ENCODE results near the gene FDPS. TPM values are rescaled to one million over a fixed set of nuclear protein-coding genes. Genes with fewer than 3 reads are reported as not detected.
"Not testable (repeated sequence)": the region's sequence is repeated elsewhere in the genome, so short reads cannot be mapped to it uniquely, and the experiment has no call there.

FDPS gene
- total and polyA plus RNA-seq, 9 donors: 50.7 to 423 (median 80.8) TPM

DNA sequence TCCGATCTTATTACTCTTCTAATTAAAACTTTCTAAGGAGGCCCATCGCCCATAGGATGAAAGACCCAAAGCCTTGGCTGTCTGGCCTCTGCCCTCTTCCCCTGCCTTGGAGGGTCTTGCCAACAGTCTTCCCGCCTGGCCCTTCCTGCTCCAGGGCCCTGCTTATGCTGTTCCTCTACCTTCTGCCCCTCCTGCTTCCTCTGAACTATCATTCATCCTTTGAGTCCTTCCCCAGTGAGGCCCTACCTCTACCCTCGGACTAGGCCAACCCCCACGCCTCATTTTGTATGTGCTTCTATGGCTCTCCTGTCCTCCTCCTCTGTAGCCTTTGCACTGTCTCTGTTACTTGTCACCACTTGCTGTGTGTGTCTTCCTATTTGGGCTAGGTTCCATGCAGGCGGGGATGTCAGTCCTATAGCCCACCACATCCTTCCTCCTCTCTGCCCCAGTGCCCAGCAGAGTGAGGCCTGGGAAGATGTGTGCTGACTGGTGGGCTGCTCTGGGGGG lies 17.4 kb downstream of the FDPS start:
- TF ChIP-seq, protein P1, sequence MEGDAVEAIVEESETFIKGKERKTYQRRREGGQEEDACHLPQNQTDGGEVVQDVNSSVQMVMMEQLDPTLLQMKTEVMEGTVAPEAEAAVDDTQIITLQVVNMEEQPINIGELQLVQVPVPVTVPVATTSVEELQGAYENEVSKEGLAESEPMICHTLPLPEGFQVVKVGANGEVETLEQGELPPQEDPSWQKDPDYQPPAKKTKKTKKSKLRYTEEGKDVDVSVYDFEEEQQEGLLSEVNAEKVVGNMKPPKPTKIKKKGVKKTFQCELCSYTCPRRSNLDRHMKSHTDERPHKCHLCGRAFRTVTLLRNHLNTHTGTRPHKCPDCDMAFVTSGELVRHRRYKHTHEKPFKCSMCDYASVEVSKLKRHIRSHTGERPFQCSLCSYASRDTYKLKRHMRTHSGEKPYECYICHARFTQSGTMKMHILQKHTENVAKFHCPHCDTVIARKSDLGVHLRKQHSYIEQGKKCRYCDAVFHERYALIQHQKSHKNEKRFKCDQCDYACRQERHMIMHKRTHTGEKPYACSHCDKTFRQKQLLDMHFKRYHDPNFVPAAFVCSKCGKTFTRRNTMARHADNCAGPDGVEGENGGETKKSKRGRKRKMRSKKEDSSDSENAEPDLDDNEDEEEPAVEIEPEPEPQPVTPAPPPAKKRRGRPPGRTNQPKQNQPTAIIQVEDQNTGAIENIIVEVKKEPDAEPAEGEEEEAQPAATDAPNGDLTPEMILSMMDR (IDR thresholded peaks at IDR 0.05): no peak
- TF ChIP-seq POLR2A (IDR thresholded peaks at IDR 0.05): no peak
- TF ChIP-seq EP300 (IDR thresholded peaks at IDR 0.05): no peak
- H3K4me3 ChIP-seq: no peak overlapping the region
- no peak for DNase-seq
- no peaks in the 10 kb centered on the region for H3K9me3 ChIP-seq
- no peaks in the 10 kb centered on the region for H3K36me3 ChIP-seq
- WGBS, 3 donors: 85 to 91% (median 89%) methylated on average over 6 of the region's 6 CpGs
- no peak overlapping the region for H3K27ac ChIP-seq
- H3K4me1 ChIP-seq (ENCODE audit: insufficient read depth): peaks cover 7% of the 10 kb centered on the region
- intact Hi-C loops (cut with DNase I): loop anchor here in 3 of 4 donors (10.0 kb wide), 3 partner anchors 71 to 151 kb away; partner anchors contain the start of genes ENTREP3 (in 1 of the 3), KRTCAP2 (in 1 of the 3), MTX1 (in 1 of the 3) and THBS3 (in 1 of the 3)
- H3K27me3 ChIP-seq: no peaks in the 10 kb centered on the region

DNA sequence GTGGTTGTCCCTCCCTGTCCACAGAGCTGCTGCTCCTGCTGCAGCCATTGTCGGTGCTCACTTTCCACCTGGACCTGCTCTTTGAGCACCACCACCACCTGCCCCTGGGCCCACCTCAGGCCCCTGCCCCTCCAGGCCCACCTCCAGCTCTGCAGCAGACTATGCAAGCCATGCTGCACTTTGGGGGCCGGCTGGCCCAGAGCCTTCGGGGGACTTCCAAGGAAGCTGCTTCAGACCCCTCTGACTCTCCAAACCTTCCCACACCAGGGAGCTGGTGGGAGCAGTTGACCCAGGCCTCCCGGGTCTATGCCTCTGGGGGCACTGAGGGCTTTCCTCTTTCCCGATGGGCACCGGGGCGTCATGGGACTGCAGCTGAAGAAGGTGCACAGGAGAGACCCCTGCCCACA lies 18.0 kb downstream of the FDPS start:
- H3K9me3 ChIP-seq: no peaks in the 10 kb centered on the region
- no peak overlapping the region for H3K4me3 ChIP-seq
- 81 to 85% (median 81%) methylated on average over 7 of the region's 7 CpGs for WGBS, 3 donors
- intact Hi-C loops (cut with DNase I): loop anchor here in 3 of 4 donors (10.0 kb wide), 3 partner anchors 72 to 152 kb away; partner anchors contain the start of genes ENTREP3 (in 1 of the 3), KRTCAP2 (in 1 of the 3), MTX1 (in 1 of the 3) and THBS3 (in 1 of the 3)
- no peaks in the 10 kb centered on the region for H3K36me3 ChIP-seq
- DNase-seq: peak in 1 of 5 donors; percentile 30
- no peaks in the 10 kb centered on the region for H3K27me3 ChIP-seq
- TF ChIP-seq POLR2A (IDR thresholded peaks at IDR 0.05): no peak
- TF ChIP-seq EP300 (IDR thresholded peaks at IDR 0.05): no peak
- TF ChIP-seq, protein P1 (IDR thresholded peaks at IDR 0.05): no peak
- no peak overlapping the region for H3K27ac ChIP-seq
- peaks cover 4% of the 10 kb centered on the region for H3K4me1 ChIP-seq (ENCODE audit: insufficient read depth)

DNA sequence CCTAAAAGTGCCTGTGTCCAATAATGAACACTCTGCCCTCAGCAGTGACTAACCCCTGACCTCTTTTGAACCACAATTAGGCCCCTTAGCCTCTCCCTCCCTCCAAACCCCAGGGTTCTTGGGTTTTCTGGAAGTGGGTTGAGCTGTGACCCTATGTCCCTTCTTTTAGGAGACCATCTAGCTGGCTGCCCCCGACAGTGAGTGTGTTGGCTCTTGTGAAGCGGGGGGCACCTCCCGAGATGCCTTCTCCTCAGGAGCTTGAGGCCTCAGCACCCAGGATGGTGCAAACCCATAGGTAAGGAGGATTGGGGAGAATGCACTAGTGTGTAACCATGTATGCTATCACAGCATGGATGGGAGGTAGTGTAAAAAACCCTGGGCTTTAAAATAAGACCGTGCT lies 19.3 kb downstream of the FDPS start:
- TF ChIP-seq EP300 (IDR thresholded peaks at IDR 0.05): no peak
- TF ChIP-seq, protein P1 (IDR thresholded peaks at IDR 0.05): no peak
- no peak for TF ChIP-seq POLR2A (IDR thresholded peaks at IDR 0.05)
- DNase-seq: no peak
- intact Hi-C loops (cut with DNase I): loop anchor here in 3 of 4 donors (10.0 kb wide), 3 partner anchors 73 to 153 kb away; partner anchors contain the start of genes ENTREP3 (in 1 of the 3), KRTCAP2 (in 1 of the 3), MTX1 (in 1 of the 3) and THBS3 (in 1 of the 3)
- no peaks in the 10 kb centered on the region for H3K36me3 ChIP-seq
- 80 to 95% (median 84%) methylated on average over 4 of the region's 4 CpGs for WGBS, 3 donors
- no peak overlapping the region for H3K4me3 ChIP-seq
- no peak overlapping the region for H3K27ac ChIP-seq
- H3K9me3 ChIP-seq: no peaks in the 10 kb centered on the region
- H3K27me3 ChIP-seq: no peaks in the 10 kb centered on the region
- peaks cover 3% of the 10 kb centered on the region for H3K4me1 ChIP-seq (ENCODE audit: insufficient read depth)

DNA sequence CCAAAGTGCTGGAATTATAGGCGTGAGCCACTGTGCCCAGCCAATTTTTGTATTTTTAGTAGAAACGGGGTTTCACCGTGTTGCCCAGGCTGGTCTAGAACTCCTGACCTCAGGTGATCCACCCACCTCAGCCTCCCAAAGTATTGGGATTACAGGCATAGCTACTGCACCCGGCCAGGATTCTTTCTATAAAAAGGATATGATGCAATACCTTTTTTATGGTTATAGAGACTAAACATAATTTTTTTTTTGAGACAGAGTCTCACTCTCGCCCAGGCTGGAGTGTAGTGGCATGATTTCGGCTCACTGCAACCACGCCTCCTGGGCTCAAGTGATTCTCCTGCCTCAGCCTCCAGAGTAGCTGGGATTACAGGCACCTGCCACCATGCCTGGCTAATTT lies 20.2 kb downstream of the FDPS start:
- not testable (repeated sequence) for H3K4me1 ChIP-seq (ENCODE audit: insufficient read depth); H3K4me3 ChIP-seq; H3K9me3 ChIP-seq; H3K36me3 ChIP-seq; DNase-seq; H3K27ac ChIP-seq; H3K27me3 ChIP-seq
- intact Hi-C loops (cut with DNase I): loop anchor here in 3 of 4 donors (10.0 kb wide), 3 partner anchors 74 to 154 kb away; partner anchors contain the start of genes ENTREP3 (in 1 of the 3), KRTCAP2 (in 1 of the 3), MTX1 (in 1 of the 3) and THBS3 (in 1 of the 3)
- 75 to 81% (median 77%) methylated on average over 7 of the region's 7 CpGs for WGBS, 3 donors
